HG02943 (cell line): ENCODE measurements around the gene LRRC15.

Experiments used
- ATAC-seq: cut with Tn5 transposase; IDR thresholded peaks from one replicate; pipeline ENCODE4 v1.9.1; 2021; ENCODE audit warnings: mild to moderate bottlenecking, low read depth, moderate library complexity; ENCODE audit not compliant: unreplicated experiment

The LRRC15 gene

DNA sequence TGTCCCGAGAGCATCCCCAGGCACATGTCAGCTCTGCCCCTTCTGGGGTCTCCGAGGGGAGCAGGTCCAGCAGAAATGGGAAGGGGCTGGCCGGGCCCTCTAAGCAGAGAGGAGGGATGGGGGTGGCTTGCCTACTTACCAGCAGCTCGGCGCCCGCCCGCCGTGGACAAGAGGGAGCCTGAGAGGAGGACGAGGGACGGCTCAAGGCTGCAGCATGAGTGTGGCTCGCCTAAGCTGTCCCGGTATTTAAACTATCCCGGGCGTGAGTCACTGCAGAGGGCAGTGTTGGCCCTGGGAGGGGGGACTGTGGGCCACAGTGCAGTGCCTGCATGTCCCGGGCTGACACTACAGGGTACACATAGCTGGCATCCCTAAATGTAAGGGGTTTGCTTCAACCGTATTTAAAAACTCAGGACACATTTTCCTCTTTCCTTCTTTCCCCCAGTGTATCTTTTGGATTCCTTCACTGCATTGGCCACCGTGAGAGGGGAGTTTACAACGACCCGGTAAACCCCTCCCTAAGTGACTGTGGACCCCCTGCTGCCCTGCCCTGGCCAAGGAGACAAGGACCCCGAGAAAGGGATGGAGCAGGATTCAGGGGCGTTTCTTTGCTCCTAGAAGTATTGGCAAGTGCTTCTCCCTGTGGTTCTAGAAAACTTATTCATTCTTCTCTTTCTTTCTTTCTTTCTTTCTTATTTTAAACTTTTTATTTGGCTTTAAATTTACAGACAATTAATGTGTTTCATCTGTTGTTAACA lies at the start of gene LRRC15:
TSS of gene LRRC15 (minus strand) at position 222 of the 758 bp plus-strand sequence. CDS start 8,700 bp downstream, outside the sequence.
- no peak for ATAC-seq

DNA sequence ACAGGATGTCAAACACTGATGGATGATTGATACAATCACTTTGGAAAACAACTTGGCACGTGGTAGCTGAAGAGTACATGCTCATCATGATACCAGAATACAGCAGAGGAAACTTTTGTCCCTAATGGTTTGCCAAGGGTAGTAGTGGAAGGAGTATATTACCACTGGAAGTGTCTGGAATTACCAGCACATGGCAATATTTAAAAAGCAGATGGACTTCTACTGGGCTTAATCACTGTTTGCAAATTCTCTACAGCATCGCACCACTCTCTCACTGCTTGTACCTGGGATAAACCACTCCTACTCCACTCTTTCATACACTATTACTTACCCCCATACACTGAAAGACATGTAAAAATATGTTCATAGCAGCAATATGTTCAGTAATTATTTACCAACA lies 49.1 kb upstream of the LRRC15 start:
- ATAC-seq: no peak

DNA sequence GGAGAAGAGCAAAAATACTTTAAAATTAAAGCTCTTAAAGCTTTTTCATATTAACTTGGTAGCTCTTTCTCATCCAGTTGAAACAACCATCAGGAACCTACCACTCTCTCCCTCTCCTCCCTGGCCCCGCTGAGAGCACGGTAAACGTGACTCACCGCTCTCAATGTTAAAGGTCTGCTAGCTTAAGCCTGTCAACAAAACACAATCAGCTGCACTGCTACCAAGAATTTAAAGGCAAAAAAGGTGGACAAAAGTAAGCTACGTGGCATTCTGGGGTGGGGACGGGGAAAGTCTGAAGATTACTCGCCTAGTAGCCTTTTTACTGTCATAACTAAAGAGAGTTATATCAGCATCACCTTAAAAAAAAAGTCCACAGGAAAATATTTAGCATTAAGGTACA lies 37.9 kb upstream of the LRRC15 start:
- ATAC-seq: no peak

DNA sequence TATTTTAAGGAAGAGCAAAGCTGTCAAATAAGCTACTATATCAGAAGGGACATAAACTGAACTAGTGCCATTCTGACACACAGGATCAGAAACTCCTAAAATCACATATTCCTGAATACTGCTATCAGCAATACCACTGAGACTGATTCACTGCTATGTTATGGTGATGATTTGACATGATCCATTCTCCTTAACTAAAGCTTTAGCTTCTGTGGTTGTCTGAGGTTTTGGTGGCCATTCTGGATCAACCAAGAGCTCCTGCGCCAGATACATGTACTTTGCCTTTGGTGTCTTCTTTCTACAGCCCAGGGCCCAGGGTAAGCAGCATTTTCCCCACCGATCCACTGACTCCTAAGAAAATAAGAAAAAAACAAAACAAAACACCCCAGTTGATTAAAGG lies 36.2 kb upstream of the LRRC15 start:
- no peak for ATAC-seq

DNA sequence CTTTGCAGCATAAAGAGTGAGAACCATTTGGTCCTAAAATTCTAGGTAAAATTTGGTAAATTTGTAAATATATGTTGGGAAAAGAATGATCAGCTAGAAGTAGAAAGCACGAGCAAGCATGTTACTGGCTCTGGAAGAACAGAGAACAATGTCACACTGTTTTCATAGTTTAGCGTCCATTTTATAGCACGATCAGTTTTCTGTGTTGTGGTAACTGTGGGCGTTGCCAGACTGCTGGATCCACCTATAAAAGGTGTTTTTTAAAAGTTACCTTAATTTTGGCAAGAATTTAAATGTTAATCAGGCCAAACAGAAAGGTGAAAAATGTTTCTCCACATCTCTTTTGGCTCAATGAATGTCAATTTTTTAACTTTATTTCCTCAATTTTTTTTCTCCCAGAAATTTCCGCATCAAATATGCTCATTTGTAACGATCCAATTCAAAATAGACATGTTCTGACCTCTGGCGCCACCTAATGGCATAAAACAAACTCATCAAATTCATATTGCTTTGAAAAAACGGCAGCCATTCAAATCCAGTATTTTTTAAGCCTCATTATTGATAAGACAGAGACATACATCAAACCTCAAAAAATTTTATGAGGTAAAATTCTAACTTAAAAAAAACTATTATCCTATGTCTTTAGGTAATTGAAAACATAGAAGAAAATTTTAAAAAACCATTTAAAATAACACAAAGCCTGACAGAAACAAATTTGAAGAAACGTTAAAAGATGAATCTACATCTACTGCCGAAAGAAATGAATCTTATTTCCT lies 35.0 kb upstream of the LRRC15 start:
- ATAC-seq: no peak

DNA sequence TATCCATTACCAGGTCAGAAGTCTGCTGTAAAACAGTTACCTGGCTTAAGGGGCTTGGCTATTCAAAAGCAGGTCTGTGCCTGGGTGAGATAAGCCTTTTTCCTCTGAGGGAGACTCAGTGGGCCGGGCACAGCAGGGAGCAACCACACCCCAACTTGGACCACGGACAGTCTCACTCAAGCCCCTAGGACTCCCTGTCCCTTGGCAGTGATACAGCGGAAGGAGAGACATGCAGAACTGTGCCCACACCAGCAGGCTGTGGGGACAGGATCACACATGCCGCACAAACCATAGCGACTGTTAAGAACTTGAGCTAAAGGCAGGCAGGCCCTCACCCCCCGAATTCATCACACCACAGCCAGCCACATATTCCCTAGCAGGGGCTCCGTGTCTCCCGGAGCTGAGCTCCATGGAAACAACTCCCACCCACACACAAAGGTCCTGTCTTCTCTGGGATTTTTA lies 32.4 kb upstream of the LRRC15 start:
- ATAC-seq: no peak

DNA sequence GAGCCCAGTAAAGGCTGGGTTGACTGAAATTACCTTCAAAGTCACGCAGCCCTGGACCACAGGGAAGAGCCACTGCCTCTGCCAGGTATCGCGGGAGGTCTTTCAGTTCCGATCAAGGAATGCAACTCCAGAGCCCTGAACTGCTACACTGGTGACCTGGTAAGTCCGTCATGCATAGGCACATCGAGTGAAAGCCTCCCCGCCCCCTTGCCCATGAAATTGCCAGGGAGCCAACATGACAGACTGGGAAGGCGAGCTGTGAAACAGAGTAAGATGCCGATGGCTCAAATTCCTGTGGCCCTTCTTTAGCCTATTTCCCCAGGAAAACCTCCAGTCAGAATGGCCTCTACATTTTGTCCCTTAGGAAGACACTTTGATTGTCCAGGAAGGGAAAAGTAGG lies 31.8 kb upstream of the LRRC15 start:
- no peak for ATAC-seq

DNA sequence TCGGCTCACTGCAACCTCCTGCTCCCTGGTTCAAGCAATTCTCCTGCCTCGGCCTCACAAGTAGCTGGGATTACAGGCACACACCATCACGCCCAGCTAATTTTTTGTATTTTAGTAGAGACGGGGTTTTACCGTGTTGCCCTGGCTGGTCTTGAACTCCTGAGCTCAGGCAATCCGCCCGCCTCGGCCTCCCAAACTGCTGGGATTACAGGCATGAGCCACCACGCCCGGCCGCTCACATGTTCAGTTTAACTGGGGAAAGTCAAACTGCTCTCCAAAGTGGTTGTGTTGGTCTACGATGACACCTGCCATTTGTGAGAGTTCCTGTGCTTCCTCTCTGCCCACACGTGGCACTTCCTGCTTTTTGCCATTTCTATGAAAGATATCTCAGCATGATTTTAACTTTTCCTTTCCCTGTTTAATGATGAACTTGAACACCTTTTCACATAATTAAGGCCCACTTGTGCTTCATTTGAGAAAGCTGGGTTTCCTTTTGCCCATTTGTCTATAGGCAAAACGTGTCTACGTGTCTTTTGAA lies 30.4 kb upstream of the LRRC15 start:
- no peak for ATAC-seq

DNA sequence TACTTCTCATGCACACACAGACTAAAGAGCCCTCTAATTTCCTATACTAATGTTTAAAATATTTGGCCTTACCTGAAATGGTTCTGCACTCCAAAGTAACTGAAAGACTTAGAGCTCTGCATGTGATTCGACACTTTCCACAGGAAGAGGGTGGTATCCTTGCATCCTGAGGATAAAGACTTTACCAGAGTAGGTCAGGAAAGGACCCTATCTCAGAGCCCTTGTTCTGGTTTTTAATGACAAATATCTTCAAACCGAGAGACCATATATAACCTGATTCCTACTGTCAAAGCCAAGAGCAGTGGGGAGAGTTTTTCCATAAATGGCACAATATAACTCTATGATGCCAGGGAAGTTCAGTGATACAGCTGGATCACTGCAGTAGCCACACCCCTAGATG lies 29.6 kb upstream of the LRRC15 start, which contains the start of gene GP5:
TSS of gene GP5 (minus strand) at position 101 of the 400 bp plus-strand sequence. CDS start 984 bp downstream, outside the sequence.
- ATAC-seq: no peak

DNA sequence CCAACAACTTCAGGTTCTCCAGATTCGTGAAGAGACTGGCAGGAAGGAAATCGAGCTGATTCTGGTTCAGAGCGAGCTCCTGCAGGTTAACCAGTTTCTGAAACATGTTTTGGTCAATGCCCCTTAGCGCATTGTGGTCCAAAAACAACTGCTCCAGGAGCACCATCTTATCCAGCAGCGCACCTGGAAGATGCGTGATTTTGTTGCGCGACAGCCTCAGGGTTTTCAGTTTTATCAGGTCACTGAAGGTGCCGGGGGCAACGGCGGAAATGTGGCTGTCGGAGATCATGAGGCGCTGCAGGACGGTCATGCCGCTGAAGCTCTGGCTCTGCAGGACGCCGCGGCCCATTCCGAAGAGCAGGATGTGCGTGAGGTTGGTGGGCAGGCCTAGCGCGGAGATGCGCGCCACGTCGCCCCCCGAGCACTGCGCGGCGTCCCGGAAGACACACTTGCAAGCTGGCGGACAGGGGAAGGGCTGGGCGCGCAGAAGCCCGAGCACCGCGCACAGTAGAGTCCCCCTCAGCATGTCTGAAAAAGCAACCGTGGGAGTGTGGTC lies 28.3 kb upstream of the LRRC15 start:
- ATAC-seq: no peak

DNA sequence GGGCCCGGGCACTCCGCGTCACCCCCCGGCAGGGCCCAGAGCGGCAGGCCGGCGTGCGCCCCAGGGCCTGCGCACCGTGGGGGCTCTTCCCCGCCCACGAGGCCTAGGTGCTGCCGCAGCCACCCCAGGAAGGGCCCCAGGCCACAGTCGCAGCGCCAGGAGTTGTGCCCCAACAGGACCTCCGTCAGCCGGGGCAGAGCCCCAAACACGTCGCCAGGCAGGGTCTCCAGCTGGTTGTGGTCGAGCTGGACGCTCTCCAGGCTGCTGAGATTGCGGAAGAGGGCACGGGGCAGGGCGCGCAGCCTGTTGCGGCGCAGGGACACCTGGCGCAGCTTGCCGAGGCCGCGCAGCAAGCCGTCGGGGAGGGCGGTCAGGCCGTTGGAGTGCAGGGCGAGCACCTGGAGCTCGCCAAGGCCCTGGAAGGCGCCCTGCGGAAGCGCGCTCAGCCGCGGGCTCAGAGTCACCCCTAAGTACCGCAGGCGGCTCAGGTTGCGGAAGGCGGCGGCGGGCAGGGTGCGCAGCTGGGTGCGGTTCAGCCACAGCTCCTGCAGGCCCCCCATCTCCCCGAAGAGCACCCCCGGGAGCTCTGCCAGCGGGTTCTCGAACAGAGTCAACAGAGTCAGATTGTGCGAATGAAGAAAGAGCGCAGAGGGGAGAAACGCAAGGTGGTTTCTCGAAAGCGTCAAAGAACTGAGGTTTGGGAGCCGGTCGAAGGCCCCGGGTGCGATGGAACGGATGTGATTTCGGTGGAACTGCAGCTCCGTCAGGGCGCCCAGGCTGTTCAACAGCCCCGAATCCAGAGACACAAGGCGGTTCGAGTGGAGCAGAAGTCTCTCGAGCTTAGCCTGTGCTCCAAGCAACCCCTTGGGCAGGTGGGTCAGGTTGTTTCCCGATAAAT lies 27.6 kb upstream of the LRRC15 start:
- no peak for ATAC-seq

DNA sequence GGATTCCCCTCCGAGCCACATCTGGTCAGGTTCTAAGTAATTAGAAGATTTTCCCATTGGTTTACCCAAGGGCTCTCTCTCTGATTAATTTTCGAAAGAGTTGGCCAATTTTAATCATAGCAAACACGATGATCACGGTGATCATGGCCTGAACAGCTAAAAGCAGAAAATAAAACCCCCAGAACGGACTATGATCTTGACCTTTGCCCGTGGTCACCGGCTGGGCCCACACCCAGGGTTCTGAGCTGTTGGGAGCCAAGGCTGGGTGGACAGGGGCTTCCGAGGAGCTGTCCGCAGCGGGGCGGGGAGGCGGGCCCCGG lies 27.0 kb upstream of the LRRC15 start:
- no peak for ATAC-seq

DNA sequence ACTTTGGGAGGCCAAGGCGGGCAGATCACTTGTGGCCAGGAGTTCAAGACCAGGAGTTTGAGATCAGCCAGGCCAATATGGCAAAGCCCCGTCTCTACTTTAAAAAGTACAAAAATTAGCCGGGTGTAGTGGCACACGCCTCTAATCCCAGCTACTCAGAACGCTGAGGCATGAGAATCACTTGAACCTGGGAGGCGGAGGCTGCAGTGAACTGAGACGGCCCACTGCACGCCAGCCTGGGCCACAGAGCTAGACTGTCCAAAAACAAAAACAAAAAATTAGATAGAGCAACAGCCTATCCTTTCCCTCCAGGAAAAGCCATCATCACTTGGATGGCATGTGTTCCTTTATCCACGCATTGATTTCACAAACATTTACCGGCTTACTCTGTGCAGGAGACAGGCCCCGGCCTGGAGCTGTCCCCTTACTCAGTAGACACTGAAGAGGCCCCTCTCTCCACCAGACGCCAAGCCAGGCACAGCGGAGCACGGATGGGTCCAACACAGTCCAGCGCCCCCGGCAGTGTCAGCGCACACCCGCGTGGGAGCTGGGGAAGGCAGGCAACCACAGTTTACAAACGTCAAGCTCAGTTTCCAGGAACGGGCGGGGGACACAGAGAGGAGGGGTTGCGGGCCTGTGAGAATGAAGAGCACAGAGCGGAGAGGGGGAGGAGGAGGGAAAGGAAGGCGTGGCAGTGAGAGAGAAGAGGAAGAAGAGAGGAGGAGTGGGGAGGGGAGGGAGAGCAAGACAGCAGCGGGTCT lies 26.4 kb upstream of the LRRC15 start:
- ATAC-seq: no peak

DNA sequence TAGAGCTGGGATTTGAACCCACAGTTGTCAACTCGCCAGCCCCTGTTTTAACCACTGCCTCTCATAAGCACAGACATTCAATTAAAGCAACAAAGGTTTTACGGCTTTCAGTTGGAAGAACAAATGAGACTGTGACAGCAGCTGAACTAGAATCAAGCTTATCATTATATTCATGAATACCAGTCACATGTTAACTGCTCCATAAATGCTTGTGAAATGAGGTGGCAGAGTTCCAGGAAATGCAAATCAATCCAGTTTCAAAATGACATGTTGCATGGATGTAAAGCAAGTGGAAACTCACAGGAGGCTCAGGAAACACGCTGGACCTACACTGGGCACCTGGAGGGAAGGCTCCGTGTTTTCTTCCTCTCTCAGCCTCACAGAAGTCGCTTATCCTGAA lies 25.7 kb upstream of the LRRC15 start:
- ATAC-seq: no peak

DNA sequence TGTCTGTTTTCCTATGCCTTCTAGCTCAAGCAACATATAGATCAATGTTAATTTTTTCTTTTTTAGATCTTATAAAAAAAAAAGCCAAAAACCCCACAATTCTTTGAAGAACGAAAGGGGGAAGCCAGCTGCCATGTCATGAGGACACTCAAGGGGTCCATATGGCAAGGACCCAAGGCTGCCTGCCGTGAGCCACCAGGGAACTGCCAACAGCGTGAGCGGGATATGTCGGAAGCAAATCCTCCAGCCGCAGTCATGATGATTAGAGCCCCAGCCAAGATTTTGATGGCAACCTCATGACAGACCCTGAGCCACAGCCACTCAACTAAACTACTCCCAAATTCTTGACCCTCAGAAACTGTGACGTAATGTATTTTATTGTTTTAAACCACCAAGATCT lies 23.0 kb upstream of the LRRC15 start:
- no peak for ATAC-seq

DNA sequence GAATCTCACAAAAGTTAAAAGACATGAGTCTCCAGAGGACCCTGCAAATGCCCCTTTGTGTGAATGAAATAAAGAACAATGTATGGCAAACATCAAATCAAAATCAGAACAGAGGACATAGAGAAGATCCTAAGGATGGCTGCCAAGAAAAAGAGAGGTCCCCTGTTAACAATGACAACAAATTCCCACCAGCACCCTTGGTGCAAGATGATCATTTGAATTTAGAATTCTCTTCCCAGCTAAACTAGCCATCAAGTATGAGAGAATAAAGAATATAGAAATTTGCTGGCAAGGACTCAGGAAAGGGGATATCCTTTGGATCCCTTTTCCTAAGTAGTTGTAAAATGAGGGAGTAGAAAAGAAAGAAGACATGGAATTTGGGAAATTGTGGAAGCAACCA lies 21.3 kb upstream of the LRRC15 start:
- no peak for ATAC-seq

DNA sequence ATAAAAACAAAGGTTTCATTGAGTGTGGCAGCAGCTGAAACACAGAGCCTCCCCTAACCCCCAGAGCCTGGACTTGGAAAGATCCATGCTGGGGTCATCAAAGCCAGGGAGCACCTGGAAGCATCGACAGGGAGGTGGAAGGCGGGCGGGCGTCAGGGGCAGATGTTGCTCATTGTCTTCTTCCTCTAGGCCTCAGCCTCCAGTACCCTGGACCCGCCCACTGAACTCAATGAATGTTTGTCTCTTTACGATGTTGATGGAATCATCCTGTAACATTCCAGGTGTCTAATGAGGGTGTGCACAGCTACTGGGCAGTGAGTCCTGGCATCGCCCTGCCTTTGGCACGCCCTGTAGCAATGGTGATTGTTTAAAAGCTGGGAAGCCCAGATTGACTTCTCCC lies 19.7 kb upstream of the LRRC15 start:
- ATAC-seq: no peak

DNA sequence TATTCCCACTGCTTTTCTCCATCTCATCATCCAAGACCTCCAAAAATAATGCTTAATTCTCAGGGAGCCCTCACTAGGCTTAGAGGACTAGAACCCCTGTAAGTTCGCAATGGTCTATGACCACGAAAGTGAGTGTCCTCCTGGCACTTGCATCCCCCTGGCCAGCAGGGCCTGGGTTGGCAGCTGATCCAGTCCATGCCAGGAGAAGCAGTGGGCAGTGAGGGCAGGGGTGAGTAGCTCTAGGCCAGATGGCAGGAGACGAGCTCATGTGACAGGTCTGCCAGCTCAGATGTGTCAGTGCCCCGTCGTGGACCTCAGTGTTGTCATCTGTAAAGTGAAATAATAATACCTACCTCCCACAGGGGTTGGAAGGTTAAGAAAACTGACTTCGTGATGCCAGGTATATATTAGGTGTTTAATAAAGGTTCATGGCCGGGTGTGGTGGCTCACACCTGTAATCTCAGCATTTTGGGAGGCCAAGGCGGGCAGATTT lies 18.4 kb upstream of the LRRC15 start:
- no peak for ATAC-seq

DNA sequence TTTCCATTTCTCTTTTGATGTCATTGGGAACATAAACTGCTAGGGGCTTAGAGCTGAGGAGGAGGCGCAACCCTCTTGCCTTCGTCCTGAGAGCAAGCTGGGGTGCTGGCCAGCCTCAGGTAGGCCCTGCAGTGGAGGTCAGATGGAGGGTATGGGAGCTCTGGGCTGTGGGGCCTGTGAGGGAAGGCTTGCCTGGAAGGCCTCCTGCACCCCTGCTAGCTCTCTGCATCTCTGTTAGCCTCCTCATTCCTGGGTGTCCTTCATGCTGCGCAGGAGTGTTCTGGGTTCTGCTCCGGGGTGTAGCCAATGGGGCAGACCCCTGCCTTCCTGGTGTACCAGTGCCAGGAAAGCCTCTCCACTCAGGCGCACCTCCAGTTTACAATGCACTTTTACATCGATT lies 17.7 kb upstream of the LRRC15 start:
- ATAC-seq: no peak
